HepG2 (cell line): Measurements from ENCODE around the gene ZNF383. TPM values are rescaled to one million over a fixed set of nuclear protein-coding genes. Genes with fewer than 3 reads are reported as not detected.
A peak's percentile ranks its signal among the peaks of the same experiment; 100 is the strongest.

Source experiments
- ARHGAP35 ChIP-seq: sonication (generic); formaldehyde crosslinking; IDR thresholded peaks from 2 replicates; pipeline ENCODE4 v1.9.0; 2022; ENCODE audit warnings: mild to moderate bottlenecking, inconsistent platforms, moderate library complexity, missing genetic modification reagents, borderline replicate concordance
- EEA1 ChIP-seq: sonication (generic); formaldehyde crosslinking; IDR thresholded peaks from 2 replicates; pipeline ENCODE4 v1.5.1; 2020; ENCODE audit warnings: mild to moderate bottlenecking, missing genetic modification reagents, borderline replicate concordance
- FIP1L1 ChIP-seq: fragments of 200-400 bp; formaldehyde crosslinking; IDR thresholded peaks from 2 replicates; pipeline ENCODE4 v1.6.1; 2018; ENCODE audit warnings: low read depth, mild to moderate bottlenecking, low read length, moderate library complexity, borderline replicate concordance; ENCODE audit not compliant: insufficient read depth
- GRHL1 ChIP-seq: sonication (generic); formaldehyde crosslinking; conservative IDR thresholded peaks from 2 replicates; pipeline ENCODE4 v1.8.0; 2022; ENCODE audit warnings: missing genetic modification reagents
- HNF1A ChIP-seq, 2 experiments: sonication (generic) in 1 of 2; formaldehyde crosslinking in 1 of 2; IDR thresholded peaks; 2 replicates each; pipeline versions ENCODE4 v1.4.0 to v1.6.1; 2016 to 2020; ENCODE audit warnings: borderline replicate concordance in 1 of 2, low read depth in 1 of 2, mild to moderate bottlenecking in 1 of 2, missing genetic modification reagents in 1 of 2
- KLF16 ChIP-seq, 2 experiments: sonication (generic) in 1 of 2; formaldehyde crosslinking in 1 of 2; IDR thresholded peaks; 2 replicates each; pipeline versions ENCODE4 v1.6.1 to v1.8.0; 2016 to 2023; ENCODE audit warnings: missing genetic modification reagents in 2 of 2, missing compliant biosample characterization in 1 of 2
- KLF9 ChIP-seq: IDR thresholded peaks from 2 replicates; pipeline ENCODE4 v1.6.1; 2016; ENCODE audit warnings: low read depth
- MBNL3 ChIP-seq: fragments of 250-450 bp; sonication (Bioruptor Pico); conservative IDR thresholded peaks from 2 replicates; pipeline ENCODE4 v1.8.0; 2022; ENCODE audit warnings: mild to moderate bottlenecking, inconsistent platforms
- MIER3 ChIP-seq: IDR thresholded peaks from 2 replicates; pipeline ENCODE4 v1.6.1; 2016; ENCODE audit warnings: missing compliant biosample characterization, borderline replicate concordance
- MNT ChIP-seq: fragments of 450-650 bp; IDR thresholded peaks from 2 replicates; pipeline ENCODE4 v1.6.1; 2016
- NFRKB ChIP-seq: fragments of 450-650 bp; IDR thresholded peaks from 2 replicates; pipeline ENCODE4 v1.6.1; 2017
- SOX5 ChIP-seq: IDR thresholded peaks from 2 replicates; pipeline ENCODE4 v1.6.1; 2016; ENCODE audit warnings: borderline replicate concordance
- TEAD2 ChIP-seq: sonication (generic); formaldehyde crosslinking; IDR thresholded peaks from 2 replicates; pipeline ENCODE4 v1.9.0; 2021; ENCODE audit warnings: missing genetic modification reagents
- ZBTB25 ChIP-seq: IDR thresholded peaks from 2 replicates; pipeline ENCODE4 v1.6.1; 2018; ENCODE audit warnings: missing genetic modification reagents
- ZNF224 ChIP-seq: sonication (generic); formaldehyde crosslinking; IDR thresholded peaks from 2 replicates; pipeline ENCODE4 v1.5.0; 2020; ENCODE audit warnings: mild to moderate bottlenecking, missing genetic modification reagents
- ZNF335 ChIP-seq: sonication (generic); formaldehyde crosslinking; IDR thresholded peaks from 2 replicates; pipeline ENCODE4 v1.4.0; 2020; ENCODE audit warnings: missing genetic modification reagents
- ZNF432 ChIP-seq: sonication (generic); formaldehyde crosslinking; IDR thresholded peaks from 2 replicates; pipeline ENCODE4 v1.5.0; 2020; ENCODE audit warnings: missing genetic modification reagents, mild to moderate bottlenecking, borderline replicate concordance
- ZNF569 ChIP-seq: sonication (generic); formaldehyde crosslinking; IDR thresholded peaks from 2 replicates; pipeline ENCODE4 v1.5.0; 2020; ENCODE audit warnings: mild to moderate bottlenecking, missing genetic modification reagents, moderate library complexity, borderline replicate concordance
- ZNF576 ChIP-seq: sonication (generic); formaldehyde crosslinking; IDR thresholded peaks from 2 replicates; pipeline ENCODE4 v1.4.0; 2020; ENCODE audit warnings: mild to moderate bottlenecking, missing genetic modification reagents
- ZNF883 ChIP-seq: sonication (generic); formaldehyde crosslinking; IDR thresholded peaks from 2 replicates; pipeline ENCODE4 v1.5.1; 2020; ENCODE audit warnings: mild to moderate bottlenecking, missing genetic modification reagents; ENCODE audit errors: not compliant biosample characterization
- polyA plus RNA-seq, 8 experiments: library from polyadenylated mRNA; depleted of rRNA in 3 of 8; stranded (reverse) in 7 of 8; unstranded in 1 of 8; fragments of >200 nt; fragmentation: Illumina TruSeq in 4 of 8; extraction: Trizol in 4 of 8; gene quantifications; 2 replicates each; pipeline versions ENCODE4 v1.2.1 to v1.2.3, GENCODE V29; 2011 to 2016; ENCODE audit warnings: low read depth in 4 of 8, missing spikeins in 1 of 8, mixed read lengths in 1 of 8; ENCODE audit not compliant: insufficient read depth in 1 of 8
- total RNA-seq, 5 experiments: library from RNA; depleted of rRNA; stranded (reverse); fragments of >200 nt; fragmentation: Illumina TruSeq; extraction: Trizol; gene quantifications; 2 replicates each; pipeline ENCODE4 v1.2.3, GENCODE V29; 2016; ENCODE audit warnings: low read depth in 1 of 5

The ZNF383 gene
- total and polyA plus RNA-seq, 2 of the 13 experiments (the other 11 are each of a cell fraction or from before 2014, with no cell fraction given) = 2.6 to 4.1 TPM

GRCh38 chr19:37217775-37218591 is at the start of gene ZNF383 (continued):
- TF ChIP-seq MNT (no peak), KLF9 (no peak), ZNF569 (CRISPR knock-in tag) (0 out of 2 replicates have a peak, but pooled peaks have one; percentile 46), FIP1L1 (no peak), MIER3 (CRISPR knock-in tag) (no peak), SOX5 (CRISPR knock-in tag) (no peak), NFRKB (no peak), ZNF576 (CRISPR knock-in tag) (no peak), GRHL1 (no peak), ZBTB25 (CRISPR knock-in tag) (no peak), ARHGAP35 (0 out of 2 replicates have a peak, but pooled peaks have one; percentile 72), EEA1 (no peak), ZNF883 (CRISPR knock-in tag) (peak; percentile 72), TEAD2 (CRISPR knock-in tag) (no peak), KLF16 (CRISPR knock-in tag; IDR thresholded peaks at IDR 0.05) (peak in 1 of 2 experiments; percentile 73; a peak in 1 of 4 replicates), HNF1A (IDR thresholded peaks at IDR 0.05; ENCODE audit: low read depth) (no peak), HNF1A (CRISPR knock-in tag; IDR thresholded peaks at IDR 0.05; ENCODE audit: borderline replicate concordance) (0 out of 2 replicates have a peak, but pooled peaks have one; percentile 22), MBNL3 (CRISPR knock-in tag) (no peak), ZNF335 (peak; percentile 100), ZNF224 (CRISPR knock-in tag) (no peak), ZNF432 (no peak)
